WTC11 (cell line): ENCODE data around the gene PLA2G2E.

Experiments used
- FOXP1 ChIP-seq: sonication (generic); formaldehyde crosslinking; IDR thresholded peaks from 2 replicates; pipeline ENCODE4 v1.8.0; 2022; ENCODE audit warnings: missing genetic modification reagents, mild to moderate bottlenecking, moderate library complexity, borderline replicate concordance
- GRHL2 ChIP-seq: fragments of 250-450 bp; sonication (Bioruptor Pico); IDR thresholded peaks from 2 replicates; pipeline ENCODE4 v1.8.0; 2022; ENCODE audit warnings: mild to moderate bottlenecking, moderate library complexity; ENCODE audit not compliant: insufficient replicate concordance, severe bottlenecking
- ZNF423 ChIP-seq: fragments of 250-450 bp; sonication (Bioruptor Pico); IDR thresholded peaks from 2 replicates; pipeline ENCODE4 v2.1.2; 2022; ENCODE audit warnings: mild to moderate bottlenecking, moderate library complexity
- TF ChIP-seq, protein P1 (sequence below): sonication (generic); formaldehyde crosslinking; IDR thresholded peaks from 2 replicates; pipeline ENCODE4 v1.8.1; 2022; ENCODE audit warnings: low read depth, mild to moderate bottlenecking, moderate library complexity, missing genetic modification reagents, borderline replicate concordance
- TF ChIP-seq, protein P2 (sequence below): fragments of 200-600 bp; IDR thresholded peaks from 2 replicates; pipeline ENCODE4 v1.8.0; 2022; ENCODE audit warnings: antibody characterized with exemption

- TF ChIP-seq GRHL2: no peak
- TF ChIP-seq ZNF423 (CRISPR knock-in tag): no peak
- TF ChIP-seq, protein P1, sequence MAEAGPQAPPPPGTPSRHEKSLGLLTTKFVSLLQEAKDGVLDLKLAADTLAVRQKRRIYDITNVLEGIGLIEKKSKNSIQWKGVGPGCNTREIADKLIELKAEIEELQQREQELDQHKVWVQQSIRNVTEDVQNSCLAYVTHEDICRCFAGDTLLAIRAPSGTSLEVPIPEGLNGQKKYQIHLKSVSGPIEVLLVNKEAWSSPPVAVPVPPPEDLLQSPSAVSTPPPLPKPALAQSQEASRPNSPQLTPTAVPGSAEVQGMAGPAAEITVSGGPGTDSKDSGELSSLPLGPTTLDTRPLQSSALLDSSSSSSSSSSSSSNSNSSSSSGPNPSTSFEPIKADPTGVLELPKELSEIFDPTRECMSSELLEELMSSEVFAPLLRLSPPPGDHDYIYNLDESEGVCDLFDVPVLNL: no peak
- TF ChIP-seq, protein P2, sequence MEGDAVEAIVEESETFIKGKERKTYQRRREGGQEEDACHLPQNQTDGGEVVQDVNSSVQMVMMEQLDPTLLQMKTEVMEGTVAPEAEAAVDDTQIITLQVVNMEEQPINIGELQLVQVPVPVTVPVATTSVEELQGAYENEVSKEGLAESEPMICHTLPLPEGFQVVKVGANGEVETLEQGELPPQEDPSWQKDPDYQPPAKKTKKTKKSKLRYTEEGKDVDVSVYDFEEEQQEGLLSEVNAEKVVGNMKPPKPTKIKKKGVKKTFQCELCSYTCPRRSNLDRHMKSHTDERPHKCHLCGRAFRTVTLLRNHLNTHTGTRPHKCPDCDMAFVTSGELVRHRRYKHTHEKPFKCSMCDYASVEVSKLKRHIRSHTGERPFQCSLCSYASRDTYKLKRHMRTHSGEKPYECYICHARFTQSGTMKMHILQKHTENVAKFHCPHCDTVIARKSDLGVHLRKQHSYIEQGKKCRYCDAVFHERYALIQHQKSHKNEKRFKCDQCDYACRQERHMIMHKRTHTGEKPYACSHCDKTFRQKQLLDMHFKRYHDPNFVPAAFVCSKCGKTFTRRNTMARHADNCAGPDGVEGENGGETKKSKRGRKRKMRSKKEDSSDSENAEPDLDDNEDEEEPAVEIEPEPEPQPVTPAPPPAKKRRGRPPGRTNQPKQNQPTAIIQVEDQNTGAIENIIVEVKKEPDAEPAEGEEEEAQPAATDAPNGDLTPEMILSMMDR: no peak
- TF ChIP-seq FOXP1 (CRISPR knock-in tag): no peak
These were observed 46.7 kb upstream of the PLA2G2E start for GRCh38 chr1:19969898-19970660.
